K562 (cell line): ENCODE data around the gene CBX2. TPM values are rescaled to one million over a fixed set of nuclear protein-coding genes. Genes with fewer than 3 reads are reported as not detected.

Experiments used
- ARID4B ChIP-seq: sonication (generic); formaldehyde crosslinking; IDR thresholded peaks from 2 replicates; pipeline ENCODE4 v1.8.0; 2022; ENCODE audit warnings: mild to moderate bottlenecking, missing genetic modification reagents
- CREM ChIP-seq: IDR thresholded peaks from 2 replicates; pipeline ENCODE4 v1.6.1; 2014; ENCODE audit warnings: antibody characterized with exemption, low read depth
- CTBP1 ChIP-seq: fragments of 450-650 bp; IDR thresholded peaks from 2 replicates; pipeline ENCODE4 v1.6.1; 2016; ENCODE audit warnings: borderline replicate concordance
- CTCFL ChIP-seq: IDR thresholded peaks from 2 replicates; pipeline ENCODE4 v1.6.1; 2011; ENCODE audit warnings: borderline replicate concordance, low read depth, mild to moderate bottlenecking, moderate library complexity, low read length; ENCODE audit not compliant: insufficient read depth, poor library complexity, severe bottlenecking
- HOXB6 ChIP-seq: fragments of 250-450 bp; sonication (Bioruptor Pico); IDR thresholded peaks from 2 replicates; pipeline ENCODE4 v1.5.1; 2022; ENCODE audit warnings: mild to moderate bottlenecking, borderline replicate concordance
- MED1 ChIP-seq: sonication (generic); formaldehyde crosslinking; IDR thresholded peaks from 2 replicates; pipeline ENCODE4 v1.8.1; 2023; ENCODE audit warnings: missing genetic modification reagents, borderline replicate concordance
- NR2C1 ChIP-seq, 2 experiments: fragments of 450-650 bp; IDR thresholded peaks; 2 replicates each; pipeline ENCODE4 v1.6.1; 2017; ENCODE audit warnings: mild to moderate bottlenecking in 2 of 2, antibody characterized with exemption in 1 of 2, inconsistent platforms in 1 of 2, missing compliant biosample characterization in 1 of 2, missing genetic modification characterization in 1 of 2
- POLR2AphosphoS5 ChIP-seq: IDR thresholded peaks from 2 replicates; pipeline ENCODE4 v1.6.1; 2011; ENCODE audit warnings: mild to moderate bottlenecking, low read depth, low read length, moderate library complexity; ENCODE audit not compliant: control insufficient read depth, insufficient read depth
- TCF15 ChIP-seq: fragments of 250-450 bp; sonication (Bioruptor Pico); IDR thresholded peaks from 2 replicates; pipeline ENCODE4 v1.8.0; 2022; ENCODE audit warnings: moderate library complexity, mild to moderate bottlenecking, inconsistent platforms
- THRB ChIP-seq: fragments of 450-650 bp; formaldehyde crosslinking; conservative IDR thresholded peaks from 2 replicates; pipeline ENCODE4 v1.4.0; 2022; ENCODE audit warnings: mild to moderate bottlenecking, missing genetic modification characterization
- ZNF124 ChIP-seq: sonication (generic); formaldehyde crosslinking; IDR thresholded peaks from 2 replicates; pipeline ENCODE4 v1.8.1; 2022; ENCODE audit warnings: missing genetic modification reagents
- ZNF311 ChIP-seq: fragments of 250-450 bp; sonication (Bioruptor Pico); IDR thresholded peaks from 2 replicates; pipeline ENCODE4 v1.4.0; 2020; ENCODE audit warnings: mild to moderate bottlenecking, moderate library complexity
- polyA plus RNA-seq, 8 experiments: library from polyadenylated mRNA; depleted of rRNA in 4 of 8; stranded (reverse) in 5 of 8; unstranded in 3 of 8; fragments of >200 nt; fragmentation: Nextera tagmentation in 2 of 8; fragmentation: Illumina TruSeq in 1 of 8; extraction: Ambion mirVana in 2 of 8; extraction: Trizol in 1 of 8; gene quantifications; 2 replicates each; pipeline versions ENCODE4 v1.2.1 to v1.2.3, GENCODE V29; 2011 to 2014; ENCODE audit warnings: inconsistent platforms in 1 of 8, missing spikeins in 1 of 8
- total RNA-seq, 7 experiments: library from RNA; depleted of rRNA in 6 of 7; stranded (reverse); fragments of >200 nt in 6 of 7; fragmentation: Illumina TruSeq in 2 of 7; extraction: Trizol in 2 of 7; gene quantifications; 2 replicates each; pipeline versions ENCODE4 v1.2.1 to v1.2.3, GENCODE V29; 2011 to 2021; ENCODE audit warnings: low replicate concordance in 1 of 7

CBX2 gene
- total and polyA plus RNA-seq, 9 of the 15 experiments (the other 6 are each of a cell fraction or from before 2014, with no cell fraction given): 0.66 to 26.9 (median 13.9) TPM

- no peak for TF ChIP-seq THRB (CRISPR knock-in tag)
- no peak for TF ChIP-seq HOXB6 (CRISPR knock-in tag)
- TF ChIP-seq CTBP1: peak; percentile 66; the same call in 1 of the 2 replicates
- TF ChIP-seq ZNF124 (CRISPR knock-in tag): 0 out of 2 replicates have a peak, but pooled peaks have one; percentile 32
- TF ChIP-seq CREM: 0 out of 2 replicates have a peak, but pooled peaks have one; percentile 4
- 0 out of 2 replicates have a peak, but pooled peaks have one; percentile 26 for TF ChIP-seq MED1 (CRISPR knock-in tag)
- TF ChIP-seq CTCFL: peak; percentile 62
- peak; percentile 61; the same call in 1 of the 2 replicates for TF ChIP-seq ARID4B (CRISPR knock-in tag)
- TF ChIP-seq NR2C1 (IDR thresholded peaks at IDR 0.05): no peak
- TF ChIP-seq NR2C1 (tag; IDR thresholded peaks at IDR 0.05): 0 out of 2 replicates have a peak, but pooled peaks have one; percentile 11
- TF ChIP-seq ZNF311 (CRISPR knock-in tag): 0 out of 2 replicates have a peak, but pooled peaks have one; percentile 51
- TF ChIP-seq POLR2AphosphoS5: 0 out of 2 replicates have a peak, but pooled peaks have one; percentile 41
- no peak for TF ChIP-seq TCF15 (CRISPR knock-in tag)
Measured at GRCh38 chr17:79834565-79835469, 56.9 kb downstream of the CBX2 start (continued).
